Liver (tissue), 9 donors: ENCODE measurements around the gene RAD23B. TPM values are rescaled to one million over a fixed set of nuclear protein-coding genes. Genes with fewer than 3 reads are reported as not detected.

Experiments used
- DNase-seq: peaks from one replicate; pipeline ENCODE4 v3.0.0-alpha.2; 2017; ENCODE audit warnings: low spot score
- H3K27ac ChIP-seq, 2 donors: one replicate each; pipeline ENCODE4 v1.7.0; 2013; ENCODE audit warnings: inconsistent platforms in 2 of 2, low read length in 2 of 2, control low read depth in 1 of 2, low read depth in 1 of 2, mild to moderate bottlenecking in 1 of 2
- H3K27me3 ChIP-seq, 4 donors: one replicate each; pipeline versions ENCODE4 v1.6.1 to v1.7.0; 2013; ENCODE audit warnings: low read length in 3 of 4, inconsistent platforms in 1 of 4, mild to moderate bottlenecking in 1 of 4, moderate library complexity in 1 of 4; ENCODE audit not compliant: control insufficient read depth in 4 of 4, insufficient read depth in 4 of 4
- H3K36me3 ChIP-seq, 4 donors: one replicate each; pipeline versions ENCODE4 v1.6.1 to v1.7.0; 2013; ENCODE audit warnings: low read length in 3 of 4, mild to moderate bottlenecking in 3 of 4, low read depth in 1 of 4, moderate library complexity in 1 of 4; ENCODE audit not compliant: control insufficient read depth in 4 of 4, insufficient read depth in 3 of 4
- H3K4me1 ChIP-seq, 4 donors: one replicate each; pipeline versions ENCODE4 v1.6.1 to v1.7.0; 2013; ENCODE audit warnings: low read length in 3 of 4, mild to moderate bottlenecking in 3 of 4, moderate library complexity in 1 of 4; ENCODE audit not compliant: control insufficient read depth in 4 of 4, insufficient read depth in 4 of 4
- H3K4me3 ChIP-seq, 3 donors: one replicate each; pipeline versions ENCODE4 v1.6.1 to v1.7.0; 2013; ENCODE audit warnings: low read length in 3 of 3, control low read depth in 1 of 3, low read depth in 1 of 3, mild to moderate bottlenecking in 1 of 3
- H3K9ac ChIP-seq, 2 donors: one replicate each; pipeline ENCODE4 v1.7.0; 2013; ENCODE audit warnings: low read length in 2 of 2, mild to moderate bottlenecking in 2 of 2, moderate library complexity in 2 of 2, control low read depth in 1 of 2, low read depth in 1 of 2
- H3K9me3 ChIP-seq, 4 donors: one replicate each; pipeline versions ENCODE4 v1.6.1 to v1.7.0; 2013; ENCODE audit warnings: low read length in 3 of 4; ENCODE audit not compliant: control insufficient read depth in 4 of 4
- EGR1 ChIP-seq, 2 donors: IDR thresholded peaks; 2 replicates each; pipeline ENCODE4 v1.6.1; 2016 to 2018; ENCODE audit warnings: antibody characterized with exemption in 2 of 2, low read depth in 2 of 2
- FOXA1 ChIP-seq: IDR thresholded peaks from 2 replicates; pipeline ENCODE4 v1.6.1; 2016; ENCODE audit warnings: antibody characterized with exemption
- FOXA2 ChIP-seq: IDR thresholded peaks from 2 replicates; pipeline ENCODE4 v1.6.1; 2016; ENCODE audit warnings: antibody characterized with exemption
- GABPA ChIP-seq, 2 donors: IDR thresholded peaks in 1 of 2; conservative IDR thresholded peaks in 1 of 2; 2 replicates each; pipeline ENCODE4 v1.6.1; 2016; ENCODE audit warnings: antibody characterized with exemption in 2 of 2, mild to moderate bottlenecking in 1 of 2, moderate library complexity in 1 of 2
- HNF4A ChIP-seq, 2 donors: conservative IDR thresholded peaks; 2 replicates each; pipeline ENCODE4 v1.6.1; 2016; ENCODE audit warnings: antibody characterized with exemption in 2 of 2, mild to moderate bottlenecking in 2 of 2
- HNF4G ChIP-seq: IDR thresholded peaks from 2 replicates; pipeline ENCODE4 v1.6.1; 2016; ENCODE audit warnings: antibody characterized with exemption
- JUND ChIP-seq, 2 donors: IDR thresholded peaks; 2 replicates each; pipeline ENCODE4 v1.6.1; 2016; ENCODE audit warnings: antibody characterized with exemption in 2 of 2
- NR2F2 ChIP-seq: IDR thresholded peaks from 2 replicates; pipeline ENCODE4 v1.6.1; 2016; ENCODE audit warnings: antibody characterized with exemption
- RAD21 ChIP-seq, 2 donors: IDR thresholded peaks; 2 replicates each; pipeline ENCODE4 v1.6.1; 2016; ENCODE audit warnings: antibody characterized with exemption in 2 of 2, mild to moderate bottlenecking in 2 of 2
- RXRA ChIP-seq, 2 donors: IDR thresholded peaks; 2 replicates each; pipeline ENCODE4 v1.6.1; 2017 to 2018; ENCODE audit warnings: antibody characterized with exemption in 2 of 2, mild to moderate bottlenecking in 1 of 2
- SP1 ChIP-seq: IDR thresholded peaks from 2 replicates; pipeline ENCODE4 v1.6.1; 2018; ENCODE audit warnings: antibody characterized with exemption, mild to moderate bottlenecking
- TAF1 ChIP-seq: conservative IDR thresholded peaks from 2 replicates; pipeline ENCODE4 v1.6.1; 2016; ENCODE audit warnings: antibody characterized with exemption, mild to moderate bottlenecking
- YY1 ChIP-seq: IDR thresholded peaks from 2 replicates; pipeline ENCODE4 v1.6.1; 2016; ENCODE audit warnings: antibody characterized with exemption, mild to moderate bottlenecking
- WGBS: extraction: QIAGEN DNeasy Blood & Tissue Kit; methylation state at CpG from one replicate; pipeline ENCODE4 v1.1.7; 2013; 5-methylcytosine and 5-hydroxymethylcytosine counted together
- polyA plus RNA-seq, 2 donors: library from polyadenylated mRNA; stranded (reverse) in 1 of 2; unstranded in 1 of 2; fragments of 200-250 nt in 1 of 2; fragments of >200 nt in 1 of 2; fragmentation: Nextera tagmentation in 1 of 2; extraction: Ambion mirVana in 1 of 2; gene quantifications; one replicate each; pipeline versions ENCODE4 v1.2.1 to v1.2.3, GENCODE V29; 2013 to 2015
- total RNA-seq, 2 donors: library from RNA; depleted of rRNA; stranded (reverse); fragments of >200 nt; gene quantifications; one replicate each; pipeline ENCODE4 v1.2.3, GENCODE V29; 2014
- TF ChIP-seq, protein P1 (sequence below): IDR thresholded peaks from 2 replicates; pipeline ENCODE4 v1.6.1; 2016; ENCODE audit warnings: antibody characterized with exemption
- TF ChIP-seq, protein P2 (sequence below): IDR thresholded peaks from 2 replicates; pipeline ENCODE4 v1.6.1; 2016; ENCODE audit warnings: antibody characterized with exemption
- TF ChIP-seq, protein P3 (sequence below): fragments of 150-350 bp; IDR thresholded peaks from 2 replicates; pipeline ENCODE4 v1.5.1; 2017; ENCODE audit warnings: improper control_type of control experiment, low read depth, low read length; ENCODE audit not compliant: missing input control
- TF ChIP-seq, protein P4 (sequence below): IDR thresholded peaks from 2 replicates; pipeline ENCODE4 v1.6.1; 2016; ENCODE audit warnings: antibody characterized with exemption, mild to moderate bottlenecking
- TF ChIP-seq, protein P5 (sequence below): IDR thresholded peaks from 2 replicates; pipeline ENCODE4 v1.6.1; 2016; ENCODE audit warnings: antibody characterized with exemption
- donor health status: healthy.
- donor health status: healthy.
- donor health status: healthy.
- donor health status: healthy.
- donor health status: healthy.

The RAD23B gene
- total and polyA plus RNA-seq, 4 donors: 13.6 to 101 (median 61.6) TPM

DNA sequence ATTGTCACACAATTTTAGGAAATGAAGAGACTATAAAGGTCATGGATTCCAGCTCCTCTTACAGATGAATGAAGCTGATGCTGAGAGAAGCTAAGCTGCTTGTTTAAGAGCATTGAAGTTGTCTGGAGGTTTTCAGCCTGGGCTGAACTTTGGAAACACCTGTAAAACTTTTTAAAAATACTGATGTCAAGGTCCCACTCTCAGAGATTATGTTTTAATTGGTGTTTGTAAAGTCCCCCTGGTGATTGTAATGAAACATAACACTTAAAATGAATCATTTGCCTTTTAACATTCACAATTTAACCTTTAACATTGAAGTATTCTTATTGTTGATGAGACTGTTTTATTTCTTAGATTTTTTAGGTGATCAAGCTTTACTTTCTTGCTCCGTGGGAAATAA, 16.4 kb downstream of the RAD23B start:
- Histone ChIP-seq H3K9me3 (no peaks in the 10 kb centered on the region), H3K27ac (no peak overlapping the region), H3K4me1 (peaks cover 8 to 36% (median 35%) of the 10 kb centered on the region in 4 donors), H3K36me3 (peaks cover 0 to 11% (median 2%) of the 10 kb centered on the region in 4 donors), H3K9ac (no peak overlapping the region), H3K4me3 (no peak overlapping the region), H3K27me3 (no peaks in the 10 kb centered on the region)
- TF ChIP-seq, protein P1, sequence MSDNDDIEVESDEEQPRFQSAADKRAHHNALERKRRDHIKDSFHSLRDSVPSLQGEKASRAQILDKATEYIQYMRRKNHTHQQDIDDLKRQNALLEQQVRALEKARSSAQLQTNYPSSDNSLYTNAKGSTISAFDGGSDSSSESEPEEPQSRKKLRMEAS: no peak
- peak in 1 of 2 donors; percentile 29 for TF ChIP-seq RAD21 (IDR thresholded peaks at IDR 0.05)
- WGBS: 62% methylated on average over 1 of the region's 1 CpG
- DNase-seq: no peak

DNA sequence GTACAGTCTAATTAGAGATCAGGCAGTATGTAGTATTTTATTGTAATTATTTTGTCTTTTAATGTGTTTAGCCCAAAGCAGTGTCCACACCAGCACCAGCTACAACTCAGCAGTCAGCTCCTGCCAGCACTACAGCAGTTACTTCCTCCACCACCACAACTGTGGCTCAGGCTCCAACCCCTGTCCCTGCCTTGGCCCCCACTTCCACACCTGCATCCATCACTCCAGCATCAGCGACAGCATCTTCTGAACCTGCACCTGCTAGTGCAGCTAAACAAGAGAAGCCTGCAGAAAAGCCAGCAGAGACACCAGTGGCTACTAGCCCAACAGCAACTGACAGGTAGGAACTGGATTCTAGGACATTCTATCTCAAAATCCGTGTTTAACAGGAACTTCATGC, 23.2 kb downstream of the RAD23B start:
- no peak for DNase-seq
- 91% methylated on average over 2 of the region's 2 CpGs for WGBS
- TF ChIP-seq SP1: no peak
- no peak for TF ChIP-seq NR2F2
- TF ChIP-seq TAF1: no peak
- TF ChIP-seq RAD21 (IDR thresholded peaks at IDR 0.05): no peak
- TF ChIP-seq, protein P1: no peak
- no peak for TF ChIP-seq FOXA2
- TF ChIP-seq, protein P2, sequence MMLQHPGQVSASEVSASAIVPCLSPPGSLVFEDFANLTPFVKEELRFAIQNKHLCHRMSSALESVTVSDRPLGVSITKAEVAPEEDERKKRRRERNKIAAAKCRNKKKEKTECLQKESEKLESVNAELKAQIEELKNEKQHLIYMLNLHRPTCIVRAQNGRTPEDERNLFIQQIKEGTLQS: no peak
- no peak for TF ChIP-seq EGR1 (IDR thresholded peaks at IDR 0.05; ENCODE audit: low read depth in 2 of 2)
- no peak for TF ChIP-seq RXRA (IDR thresholded peaks at IDR 0.05)
- TF ChIP-seq, protein P3, sequence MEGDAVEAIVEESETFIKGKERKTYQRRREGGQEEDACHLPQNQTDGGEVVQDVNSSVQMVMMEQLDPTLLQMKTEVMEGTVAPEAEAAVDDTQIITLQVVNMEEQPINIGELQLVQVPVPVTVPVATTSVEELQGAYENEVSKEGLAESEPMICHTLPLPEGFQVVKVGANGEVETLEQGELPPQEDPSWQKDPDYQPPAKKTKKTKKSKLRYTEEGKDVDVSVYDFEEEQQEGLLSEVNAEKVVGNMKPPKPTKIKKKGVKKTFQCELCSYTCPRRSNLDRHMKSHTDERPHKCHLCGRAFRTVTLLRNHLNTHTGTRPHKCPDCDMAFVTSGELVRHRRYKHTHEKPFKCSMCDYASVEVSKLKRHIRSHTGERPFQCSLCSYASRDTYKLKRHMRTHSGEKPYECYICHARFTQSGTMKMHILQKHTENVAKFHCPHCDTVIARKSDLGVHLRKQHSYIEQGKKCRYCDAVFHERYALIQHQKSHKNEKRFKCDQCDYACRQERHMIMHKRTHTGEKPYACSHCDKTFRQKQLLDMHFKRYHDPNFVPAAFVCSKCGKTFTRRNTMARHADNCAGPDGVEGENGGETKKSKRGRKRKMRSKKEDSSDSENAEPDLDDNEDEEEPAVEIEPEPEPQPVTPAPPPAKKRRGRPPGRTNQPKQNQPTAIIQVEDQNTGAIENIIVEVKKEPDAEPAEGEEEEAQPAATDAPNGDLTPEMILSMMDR: no peak
- TF ChIP-seq GABPA (IDR thresholded peaks at IDR 0.05 in 1 of 2, conservative IDR thresholded peaks at IDR 0.05 in 1 of 2): no peak
- TF ChIP-seq, protein P4, sequence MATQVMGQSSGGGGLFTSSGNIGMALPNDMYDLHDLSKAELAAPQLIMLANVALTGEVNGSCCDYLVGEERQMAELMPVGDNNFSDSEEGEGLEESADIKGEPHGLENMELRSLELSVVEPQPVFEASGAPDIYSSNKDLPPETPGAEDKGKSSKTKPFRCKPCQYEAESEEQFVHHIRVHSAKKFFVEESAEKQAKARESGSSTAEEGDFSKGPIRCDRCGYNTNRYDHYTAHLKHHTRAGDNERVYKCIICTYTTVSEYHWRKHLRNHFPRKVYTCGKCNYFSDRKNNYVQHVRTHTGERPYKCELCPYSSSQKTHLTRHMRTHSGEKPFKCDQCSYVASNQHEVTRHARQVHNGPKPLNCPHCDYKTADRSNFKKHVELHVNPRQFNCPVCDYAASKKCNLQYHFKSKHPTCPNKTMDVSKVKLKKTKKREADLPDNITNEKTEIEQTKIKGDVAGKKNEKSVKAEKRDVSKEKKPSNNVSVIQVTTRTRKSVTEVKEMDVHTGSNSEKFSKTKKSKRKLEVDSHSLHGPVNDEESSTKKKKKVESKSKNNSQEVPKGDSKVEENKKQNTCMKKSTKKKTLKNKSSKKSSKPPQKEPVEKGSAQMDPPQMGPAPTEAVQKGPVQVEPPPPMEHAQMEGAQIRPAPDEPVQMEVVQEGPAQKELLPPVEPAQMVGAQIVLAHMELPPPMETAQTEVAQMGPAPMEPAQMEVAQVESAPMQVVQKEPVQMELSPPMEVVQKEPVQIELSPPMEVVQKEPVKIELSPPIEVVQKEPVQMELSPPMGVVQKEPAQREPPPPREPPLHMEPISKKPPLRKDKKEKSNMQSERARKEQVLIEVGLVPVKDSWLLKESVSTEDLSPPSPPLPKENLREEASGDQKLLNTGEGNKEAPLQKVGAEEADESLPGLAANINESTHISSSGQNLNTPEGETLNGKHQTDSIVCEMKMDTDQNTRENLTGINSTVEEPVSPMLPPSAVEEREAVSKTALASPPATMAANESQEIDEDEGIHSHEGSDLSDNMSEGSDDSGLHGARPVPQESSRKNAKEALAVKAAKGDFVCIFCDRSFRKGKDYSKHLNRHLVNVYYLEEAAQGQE: no peak
- no peak for TF ChIP-seq HNF4A (conservative IDR thresholded peaks at IDR 0.05)
- TF ChIP-seq, protein P5, sequence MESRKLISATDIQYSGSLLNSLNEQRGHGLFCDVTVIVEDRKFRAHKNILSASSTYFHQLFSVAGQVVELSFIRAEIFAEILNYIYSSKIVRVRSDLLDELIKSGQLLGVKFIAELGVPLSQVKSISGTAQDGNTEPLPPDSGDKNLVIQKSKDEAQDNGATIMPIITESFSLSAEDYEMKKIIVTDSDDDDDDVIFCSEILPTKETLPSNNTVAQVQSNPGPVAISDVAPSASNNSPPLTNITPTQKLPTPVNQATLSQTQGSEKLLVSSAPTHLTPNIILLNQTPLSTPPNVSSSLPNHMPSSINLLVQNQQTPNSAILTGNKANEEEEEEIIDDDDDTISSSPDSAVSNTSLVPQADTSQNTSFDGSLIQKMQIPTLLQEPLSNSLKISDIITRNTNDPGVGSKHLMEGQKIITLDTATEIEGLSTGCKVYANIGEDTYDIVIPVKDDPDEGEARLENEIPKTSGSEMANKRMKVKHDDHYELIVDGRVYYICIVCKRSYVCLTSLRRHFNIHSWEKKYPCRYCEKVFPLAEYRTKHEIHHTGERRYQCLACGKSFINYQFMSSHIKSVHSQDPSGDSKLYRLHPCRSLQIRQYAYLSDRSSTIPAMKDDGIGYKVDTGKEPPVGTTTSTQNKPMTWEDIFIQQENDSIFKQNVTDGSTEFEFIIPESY: no peak
- no peak for TF ChIP-seq YY1
- TF ChIP-seq JUND (IDR thresholded peaks at IDR 0.05): no peak
- no peak for TF ChIP-seq HNF4G
- TF ChIP-seq FOXA1: no peak
- Histone ChIP-seq H3K27ac (no peak overlapping the region), H3K9ac (no peak overlapping the region), H3K4me1 (peaks cover 0 to 24% (median 14%) of the 10 kb centered on the region in 4 donors), H3K27me3 (no peaks in the 10 kb centered on the region), H3K9me3 (no peaks in the 10 kb centered on the region), H3K36me3 (peaks cover 0 to 41% (median 32%) of the 10 kb centered on the region in 4 donors), H3K4me3 (no peak overlapping the region)
